ENCODE measurements around the gene FAM118A.

DNA sequence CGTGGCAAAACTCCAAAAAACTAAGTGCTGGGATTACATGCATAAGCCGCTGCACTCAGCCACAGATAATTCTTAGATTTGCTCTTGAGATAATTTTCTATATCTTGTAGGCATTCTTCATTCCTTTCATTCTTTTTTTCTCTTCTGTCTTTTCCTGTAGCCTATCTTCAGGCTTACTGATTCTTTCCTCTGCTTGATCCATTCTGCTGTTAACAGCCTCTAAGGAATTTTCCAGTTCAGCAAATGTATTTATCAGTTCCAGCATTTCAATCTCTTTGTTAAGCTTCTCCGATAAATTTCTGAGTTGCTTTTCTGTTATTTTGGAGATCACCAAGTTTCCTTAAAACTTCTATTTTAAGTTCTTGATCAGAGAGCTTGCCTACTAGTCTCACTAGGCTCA is 57.0 kb downstream of the FAM118A start:
- TF ChIP-seq CTCF (IDR thresholded peaks at IDR 0.05): no peak
- TF ChIP-seq POLR2AphosphoS5 (IDR thresholded peaks at IDR 0.05): no peak
- no peak for TF ChIP-seq POLR2A (IDR thresholded peaks at IDR 0.05)

All from prostate gland (tissue), 2 donors.